Neural crest cell (in vitro differentiated cells): ENCODE results near the gene RHEB. TPM values are rescaled to one million over a fixed set of nuclear protein-coding genes. Genes with fewer than 3 reads are reported as not detected.

Source experiments
- DNase-seq: peaks from one replicate; pipeline ENCODE4 v3.0.0; 2021; ENCODE audit warnings: low read depth, mixed read lengths, low spot score
- H3K27ac Mint-ChIP-seq: one replicate; pipeline ENCODE4 v1.8.0; 2021; ENCODE audit warnings: mild to moderate bottlenecking, mixed read lengths; ENCODE audit not compliant: unreplicated experiment
- H3K27me3 Mint-ChIP-seq: 2 replicates; pipeline ENCODE4 v1.8.0; 2021; ENCODE audit warnings: low read depth, mild to moderate bottlenecking, mixed read lengths
- H3K36me3 Mint-ChIP-seq: 2 replicates; pipeline ENCODE4 v1.8.0; 2021; ENCODE audit warnings: low read depth, mild to moderate bottlenecking, mixed read lengths
- H3K4me1 Mint-ChIP-seq: 2 replicates; pipeline ENCODE4 v1.8.0; 2021; ENCODE audit warnings: mixed read lengths
- H3K4me3 Mint-ChIP-seq: one replicate; pipeline ENCODE4 v1.8.0; 2021; ENCODE audit warnings: mild to moderate bottlenecking, mixed read lengths
- H3K9me3 Mint-ChIP-seq: 2 replicates; pipeline ENCODE4 v1.8.0; 2021; ENCODE audit warnings: mixed read lengths
- CTCF ChIP-seq: fragments of 200-600 bp; sonication (generic); conservative IDR thresholded peaks from 2 replicates; pipeline ENCODE4 v1.5.0; 2021; ENCODE audit warnings: antibody characterized with exemption, mild to moderate bottlenecking
- total RNA-seq: library from RNA; stranded (reverse); gene quantifications from 2 replicates; pipeline ENCODE4 v1.2.1, GENCODE V29; 2021

RHEB gene
- total RNA-seq, 1 donor from 2014 or later: 92.9 TPM

DNA sequence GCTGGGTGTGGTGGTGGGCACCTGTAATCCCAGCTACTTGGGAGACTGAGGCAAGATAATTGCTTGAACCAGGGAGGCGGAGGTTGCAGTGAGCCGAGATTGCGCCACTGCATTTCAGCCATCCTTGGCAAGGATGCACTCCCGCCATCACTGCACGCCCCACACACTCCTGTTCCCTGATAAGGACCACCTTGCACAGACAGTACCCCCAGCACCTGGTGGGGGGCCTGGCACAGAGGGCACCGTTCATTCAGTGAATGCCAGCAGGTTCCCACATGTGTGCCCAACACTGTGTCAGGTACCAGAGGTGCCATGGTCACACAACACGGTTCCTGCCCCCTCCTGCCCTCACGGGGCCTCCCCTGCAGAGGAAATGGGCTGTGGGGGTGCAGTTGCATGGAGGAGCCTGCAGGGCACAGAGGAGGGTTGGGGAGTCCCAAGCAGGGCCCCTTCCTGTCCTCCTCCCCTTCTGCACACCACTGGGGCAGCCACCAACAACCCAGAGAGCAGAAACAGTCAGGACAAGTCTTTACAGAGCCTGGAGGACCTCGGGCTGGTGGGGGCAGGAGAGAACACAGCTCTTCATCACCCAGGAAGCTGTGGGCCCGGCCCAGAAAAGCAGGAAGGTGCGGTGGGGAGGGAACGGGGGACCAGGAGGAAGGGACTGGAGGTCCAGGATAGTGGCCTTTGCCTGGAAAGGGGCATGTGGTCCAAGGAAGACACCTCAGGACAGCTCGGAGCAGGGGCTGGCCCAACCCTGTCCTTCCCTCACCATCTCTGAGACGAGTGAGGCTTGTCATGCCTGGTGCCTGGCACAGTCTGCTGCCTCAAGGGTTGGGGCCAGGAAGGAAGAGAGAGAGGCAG, 86.8 kb downstream of the RHEB start:
- Mint-ChIP-seq H3K36me3 (no peaks in the 10 kb centered on the region), H3K4me1 (peaks cover 23% of the 10 kb centered on the region), H3K27me3 (peaks cover 3% of the 10 kb centered on the region), H3K27ac (no peak overlapping the region), H3K4me3 (no peak overlapping the region), H3K9me3 (no peaks in the 10 kb centered on the region)
- no peak for TF ChIP-seq CTCF
- DNase-seq: no peak

DNA sequence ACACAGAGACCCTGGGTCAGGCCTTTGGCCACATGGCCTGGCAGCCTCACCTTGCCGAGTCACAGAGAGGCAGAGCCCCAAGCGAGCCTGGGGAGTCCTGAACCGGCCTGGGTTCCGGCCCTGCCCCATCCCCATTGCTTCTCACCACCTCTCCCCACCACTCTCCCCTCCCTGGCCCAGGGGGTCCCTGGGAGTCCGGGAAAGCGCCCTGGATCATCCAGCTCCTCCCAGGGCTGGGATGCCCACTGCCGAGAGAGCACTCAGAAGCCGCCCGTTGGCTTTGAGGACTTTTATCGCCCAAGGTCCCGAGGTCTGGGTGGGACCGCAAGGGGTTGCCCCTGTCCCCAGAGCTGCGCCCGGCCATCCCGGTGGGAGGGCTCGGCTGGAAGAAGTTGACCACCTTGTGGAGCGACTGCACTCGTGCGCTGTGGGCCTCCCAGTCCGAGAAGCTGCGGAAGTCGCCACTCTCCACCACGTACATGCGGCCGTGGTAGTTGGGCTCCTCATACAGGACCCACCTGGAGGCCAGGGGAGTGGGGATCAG, 87.9 kb downstream of the RHEB start:
- Mint-ChIP-seq H3K36me3 (no peaks in the 10 kb centered on the region), H3K27ac (no peak overlapping the region), H3K4me3 (no peak overlapping the region), H3K27me3 (peaks cover 3% of the 10 kb centered on the region), H3K4me1 (peaks cover 25% of the 10 kb centered on the region), H3K9me3 (no peaks in the 10 kb centered on the region)
- no peak for DNase-seq
- no peak for TF ChIP-seq CTCF

- H3K27me3 Mint-ChIP-seq: no peaks in the 10 kb centered on the region
- H3K4me1 Mint-ChIP-seq: peaks cover 25% of the 10 kb centered on the region
- no peaks in the 10 kb centered on the region for H3K9me3 Mint-ChIP-seq
- no peak overlapping the region for H3K27ac Mint-ChIP-seq
- TF ChIP-seq CTCF: no peak
- DNase-seq: no peak
- no peaks in the 10 kb centered on the region for H3K36me3 Mint-ChIP-seq
- H3K4me3 Mint-ChIP-seq: no peak overlapping the region
These were observed 88.4 kb downstream of the RHEB start for GRCh38 chr7:151431281-151431767.

DNA sequence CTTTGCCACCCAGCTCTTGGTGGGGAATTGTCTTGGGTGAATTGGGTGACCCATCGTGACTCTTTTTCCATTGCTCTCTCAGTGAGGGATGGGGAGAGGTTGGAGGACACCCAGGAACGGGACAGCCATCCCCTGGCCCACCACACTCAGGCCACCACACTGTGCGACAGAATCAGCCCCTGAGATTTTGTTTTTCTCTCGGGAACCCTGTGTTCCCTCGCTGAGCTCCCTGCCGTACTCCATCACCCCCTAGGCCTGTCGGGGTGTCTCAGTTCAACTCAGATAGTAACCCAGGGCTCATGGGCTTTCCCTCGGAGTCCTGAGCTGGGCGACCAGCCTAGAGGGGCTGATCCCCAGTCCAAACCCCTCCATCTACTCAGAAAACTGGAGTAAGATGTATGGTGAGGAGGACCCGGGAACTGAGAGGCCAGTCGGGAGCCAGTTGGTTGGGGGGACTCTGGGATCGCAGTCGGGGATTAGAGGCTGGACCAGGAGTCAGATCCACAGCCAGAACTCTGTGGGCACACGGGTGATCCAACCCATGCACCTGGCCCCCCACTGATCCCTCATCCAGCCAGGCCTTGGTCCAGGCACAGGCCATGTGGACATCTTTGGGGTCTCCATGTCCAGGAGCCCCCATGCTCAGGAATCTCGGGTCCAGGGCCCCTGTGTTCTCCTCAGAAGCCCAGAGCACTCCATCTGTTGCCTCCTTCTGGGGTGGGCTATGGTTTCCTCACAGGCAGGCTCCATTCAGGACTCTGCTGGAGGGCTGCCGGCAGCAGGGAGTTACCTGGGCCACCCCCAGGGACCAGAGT, 89.1 kb downstream of the RHEB start:
- TF ChIP-seq CTCF: no peak
- DNase-seq: no peak
- Mint-ChIP-seq H3K27me3 (no peaks in the 10 kb centered on the region), H3K4me3 (no peak overlapping the region), H3K27ac (no peak overlapping the region), H3K36me3 (no peaks in the 10 kb centered on the region), H3K9me3 (no peaks in the 10 kb centered on the region), H3K4me1 (peaks cover 25% of the 10 kb centered on the region)

- no peak overlapping the region for H3K4me3 Mint-ChIP-seq
- TF ChIP-seq CTCF: no peak
- H3K9me3 Mint-ChIP-seq: no peaks in the 10 kb centered on the region
- H3K4me1 Mint-ChIP-seq: peaks cover 25% of the 10 kb centered on the region
- H3K36me3 Mint-ChIP-seq: no peaks in the 10 kb centered on the region
- H3K27me3 Mint-ChIP-seq: no peaks in the 10 kb centered on the region
- DNase-seq: no peak
- no peak overlapping the region for H3K27ac Mint-ChIP-seq
These were observed 89.9 kb downstream of the RHEB start for GRCh38 chr7:151429560-151430331.
